HepG2 (cell line): ENCODE measurements around the gene TUBA4A. TPM values are rescaled to one million over a fixed set of nuclear protein-coding genes. Genes with fewer than 3 reads are reported as not detected.
A peak's percentile ranks its signal among the peaks of the same experiment; 100 is the strongest.

Source experiments
- ADNP ChIP-seq: sonication (generic); formaldehyde crosslinking; IDR thresholded peaks from 2 replicates; pipeline ENCODE4 v1.4.0; 2020; ENCODE audit warnings: missing genetic modification reagents
- ATF7 ChIP-seq, 2 experiments: fragments of 450-650 bp in 1 of 2; sonication (generic) in 1 of 2; formaldehyde crosslinking in 1 of 2; IDR thresholded peaks; 2 replicates each; pipeline versions ENCODE4 v1.4.0 to v1.6.1; 2016 to 2020; ENCODE audit warnings: antibody characterized with exemption in 1 of 2, mild to moderate bottlenecking in 1 of 2, missing genetic modification reagents in 1 of 2
- CREB1 ChIP-seq, 2 experiments: fragments of 450-650 bp in 1 of 2; IDR thresholded peaks; 2 replicates each; pipeline ENCODE4 v1.6.1; 2016 to 2017; ENCODE audit warnings: control low read depth in 1 of 2, mild to moderate bottlenecking in 1 of 2, missing compliant biosample characterization in 1 of 2, missing genetic modification characterization in 1 of 2
- DR1 ChIP-seq: sonication (generic); formaldehyde crosslinking; IDR thresholded peaks from 2 replicates; pipeline ENCODE4 v1.8.0; 2021; ENCODE audit warnings: mild to moderate bottlenecking, missing genetic modification reagents, inconsistent platforms
- ISX ChIP-seq: sonication (generic); formaldehyde crosslinking; conservative IDR thresholded peaks from 2 replicates; pipeline ENCODE4 v1.5.0; 2020; ENCODE audit warnings: missing genetic modification reagents
- KAT2B ChIP-seq: fragments of 150-350 bp; IDR thresholded peaks from 2 replicates; pipeline ENCODE4 v1.6.1; 2014; ENCODE audit warnings: low read depth, low read length, borderline replicate concordance
- MTERF4 ChIP-seq: sonication (generic); formaldehyde crosslinking; IDR thresholded peaks from 2 replicates; pipeline ENCODE4 v1.8.0; 2023; ENCODE audit warnings: mild to moderate bottlenecking, missing genetic modification reagents
- NFAT5 ChIP-seq: sonication (generic); formaldehyde crosslinking; IDR thresholded peaks from 2 replicates; pipeline ENCODE4 v1.4.0; 2020; ENCODE audit warnings: missing genetic modification reagents
- TRIM24 ChIP-seq: sonication (generic); formaldehyde crosslinking; IDR thresholded peaks from 2 replicates; pipeline ENCODE4 v1.8.0; 2022; ENCODE audit warnings: mild to moderate bottlenecking, missing genetic modification reagents
- ZBED4 ChIP-seq: sonication (generic); formaldehyde crosslinking; IDR thresholded peaks from 2 replicates; pipeline ENCODE4 v1.4.0; 2020; ENCODE audit warnings: missing genetic modification reagents, borderline replicate concordance
- ZGPAT ChIP-seq: IDR thresholded peaks from 2 replicates; pipeline ENCODE4 v1.6.1; 2016; ENCODE audit warnings: mild to moderate bottlenecking
- ZNF230 ChIP-seq: sonication (generic); formaldehyde crosslinking; IDR thresholded peaks from 2 replicates; pipeline ENCODE4 v1.4.0; 2020; ENCODE audit warnings: mild to moderate bottlenecking, missing genetic modification reagents
- ZNF280B ChIP-seq: sonication (generic); formaldehyde crosslinking; IDR thresholded peaks from 2 replicates; pipeline ENCODE4 v1.5.0; 2020; ENCODE audit warnings: missing genetic modification reagents, mild to moderate bottlenecking, borderline replicate concordance
- ZNF841 ChIP-seq: sonication (generic); formaldehyde crosslinking; IDR thresholded peaks from 2 replicates; pipeline ENCODE4 v1.8.1; 2023; ENCODE audit warnings: missing genetic modification reagents, borderline replicate concordance
- polyA plus RNA-seq, 8 experiments: library from polyadenylated mRNA; depleted of rRNA in 3 of 8; stranded (reverse) in 7 of 8; unstranded in 1 of 8; fragments of >200 nt; fragmentation: Illumina TruSeq in 4 of 8; extraction: Trizol in 4 of 8; gene quantifications; 2 replicates each; pipeline versions ENCODE4 v1.2.1 to v1.2.3, GENCODE V29; 2011 to 2016; ENCODE audit warnings: low read depth in 4 of 8, missing spikeins in 1 of 8, mixed read lengths in 1 of 8; ENCODE audit not compliant: insufficient read depth in 1 of 8
- total RNA-seq, 5 experiments: library from RNA; depleted of rRNA; stranded (reverse); fragments of >200 nt; fragmentation: Illumina TruSeq; extraction: Trizol; gene quantifications; 2 replicates each; pipeline ENCODE4 v1.2.3, GENCODE V29; 2016; ENCODE audit warnings: low read depth in 1 of 5

Gene TUBA4A
- total and polyA plus RNA-seq, 2 of the 13 experiments (the other 11 are each of a cell fraction or from before 2014, with no cell fraction given) = 1.3 to 12.7 TPM

GRCh38 chr2:219245148-219245898 lies 8.4 kb downstream of the TUBA4A start, which contains the start of the genes GLB1L and STK16 (continued):
- TF ChIP-seq NFAT5 (CRISPR knock-in tag) (peak; percentile 42; the same call in 1 of the 2 replicates), ZNF841 (CRISPR knock-in tag) (0 out of 2 replicates have a peak, but pooled peaks have one; percentile 4), ISX (CRISPR knock-in tag) (no peak; the same call in 1 of the 2 replicates), ATF7 (IDR thresholded peaks at IDR 0.05) (no peak), ATF7 (CRISPR knock-in tag; IDR thresholded peaks at IDR 0.05) (peak; percentile 75; the same call in 1 of the 2 replicates), TRIM24 (CRISPR knock-in tag) (no peak), MTERF4 (CRISPR knock-in tag) (peak; percentile 84), DR1 (CRISPR knock-in tag) (peak; percentile 86), ADNP (CRISPR knock-in tag) (no peak), KAT2B (no peak), ZBED4 (CRISPR knock-in tag) (peak; percentile 94), ZNF280B (CRISPR knock-in tag) (peak; percentile 98), ZNF230 (peak; percentile 93), ZGPAT (CRISPR knock-in tag) (peak; percentile 95), CREB1 (IDR thresholded peaks at IDR 0.05) (peak; percentile 97), CREB1 (CRISPR knock-in tag; IDR thresholded peaks at IDR 0.05) (peak; percentile 100)
